ENCODE data around the gene HSD17B13. TPM values are rescaled to one million over a fixed set of nuclear protein-coding genes. Genes with fewer than 3 reads are reported as not detected.

Gene HSD17B13
- total and polyA plus RNA-seq, 2 of the 13 experiments (the other 11 are each of a cell fraction or from before 2014, with no cell fraction given) = 0.04 to 0.15 TPM

GRCh38 chr4:87317527-87317926 lies 5.2 kb downstream of the HSD17B13 start (continued):
- TF ChIP-seq ZNF142 (CRISPR knock-in tag; IDR thresholded peaks at IDR 0.05) = no peak
- no peak for TF ChIP-seq HMG20B (CRISPR knock-in tag; conservative IDR thresholded peaks at IDR 0.05)
- no peak for TF ChIP-seq ZNF253 (CRISPR knock-in tag; IDR thresholded peaks at IDR 0.05; ENCODE audit: borderline replicate concordance)
- TF ChIP-seq SKI (IDR thresholded peaks at IDR 0.05; ENCODE audit: partially characterized antibody) = no peak
- TF ChIP-seq HNF4G (IDR thresholded peaks at IDR 0.05; ENCODE audit: borderline replicate concordance, low read depth, low read length) = peak; percentile 65; the same call in 1 of the 2 replicates
- no peak for TF ChIP-seq HNF4G (CRISPR knock-in tag; IDR thresholded peaks at IDR 0.05; ENCODE audit: borderline replicate concordance, low read depth)
- TF ChIP-seq CBX2 (IDR thresholded peaks at IDR 0.05; ENCODE audit: low read depth, low read length) = no peak
- TF ChIP-seq CBX2 (CRISPR knock-in tag; IDR thresholded peaks at IDR 0.05; ENCODE audit: low read depth) = no peak
- TF ChIP-seq SNAPC2 (CRISPR knock-in tag; IDR thresholded peaks at IDR 0.05) = no peak
- TF ChIP-seq ZNF550 (CRISPR knock-in tag; IDR thresholded peaks at IDR 0.05; ENCODE audit: borderline replicate concordance) = no peak
- TF ChIP-seq ZNF124 (CRISPR knock-in tag; IDR thresholded peaks at IDR 0.05) = no peak
- TF ChIP-seq ZMYM4 (CRISPR knock-in tag; IDR thresholded peaks at IDR 0.05) = 0 out of 2 replicates have a peak, but pooled peaks have one; percentile 27
- no peak for TF ChIP-seq ZNF7 (CRISPR knock-in tag; IDR thresholded peaks at IDR 0.05)
- peak; percentile 79 for TF ChIP-seq CEBPG (CRISPR knock-in tag; IDR thresholded peaks at IDR 0.05)
- TF ChIP-seq SIX1 (CRISPR knock-in tag; IDR thresholded peaks at IDR 0.05; ENCODE audit: borderline replicate concordance) = no peak
- TF ChIP-seq ZNF430 (CRISPR knock-in tag; IDR thresholded peaks at IDR 0.05) = no peak
- TF ChIP-seq ERF (CRISPR knock-in tag; IDR thresholded peaks at IDR 0.05) = no peak
- TF ChIP-seq MIXL1 (CRISPR knock-in tag; IDR thresholded peaks at IDR 0.05) = 0 out of 2 replicates have a peak, but pooled peaks have one; percentile 73
- no peak for TF ChIP-seq GABPB1 (CRISPR knock-in tag; IDR thresholded peaks at IDR 0.05)
- no peak for TF ChIP-seq IKZF4 (CRISPR knock-in tag; IDR thresholded peaks at IDR 0.05; ENCODE audit: borderline replicate concordance, low read depth, not compliant biosample characterization)
- no peak for TF ChIP-seq GPBP1L1 (CRISPR knock-in tag; IDR thresholded peaks at IDR 0.05)
- TF ChIP-seq HDAC2 (CRISPR knock-in tag; IDR thresholded peaks at IDR 0.05) = no peak
- TF ChIP-seq KLF15 (CRISPR knock-in tag; IDR thresholded peaks at IDR 0.05; ENCODE audit: borderline replicate concordance) = no peak
- no peak for TF ChIP-seq BCL6 (CRISPR knock-in tag; IDR thresholded peaks at IDR 0.05)
- no peak for TF ChIP-seq REXO4 (CRISPR knock-in tag; IDR thresholded peaks at IDR 0.05; ENCODE audit: borderline replicate concordance)
- TF ChIP-seq ZNF607 (CRISPR knock-in tag; IDR thresholded peaks at IDR 0.05; ENCODE audit: borderline replicate concordance) = no peak
- peak; percentile 72 for TF ChIP-seq GATAD2A (CRISPR knock-in tag; IDR thresholded peaks at IDR 0.05)
- no peak for TF ChIP-seq ZSCAN22 (CRISPR knock-in tag; IDR thresholded peaks at IDR 0.05)
